NCI-H526 treated with DMSO at 0.1 percent for 48 hours (cell line): Measurements from ENCODE around the gene HECW1.

Source experiments
- DNase-seq: peaks from one replicate; lab custom pipeline; 2025; lab: John Stamatoyannopoulos, UW

HECW1 gene

GRCh38 chr7:43612599-43613589 is 500.4 kb downstream of the HECW1 start:
- no peak for DNase-seq
